Vagina (tissue), 2 donors: ENCODE data around the gene DHRS11. TPM values are rescaled to one million over a fixed set of nuclear protein-coding genes. Genes with fewer than 3 reads are reported as not detected.

Experiments used
- DNase-seq, 2 donors: peaks; one replicate each; pipeline ENCODE4 v3.0.0-alpha.2; 2017; ENCODE audit errors: extremely low spot score in 2 of 2
- H3K27ac ChIP-seq: fragments of 200-600 bp; sonication (generic); one replicate; pipeline ENCODE4 v1.5.1; 2019
- H3K27me3 ChIP-seq: fragments of 200-600 bp; sonication (generic); one replicate; pipeline ENCODE4 v1.5.1; 2019
- H3K36me3 ChIP-seq, 2 donors: fragments of 200-600 bp; sonication (generic); one replicate each; pipeline ENCODE4 v1.5.1; 2017 to 2019
- H3K4me1 ChIP-seq: fragments of 200-600 bp; sonication (generic); one replicate; pipeline ENCODE4 v1.5.1; 2019
- H3K4me3 ChIP-seq, 2 donors: fragments of 200-600 bp; sonication (generic); 1 replicate in 1 of 2; 2 replicates in 1 of 2; pipeline ENCODE4 v1.5.1; 2016 to 2019
- H3K9me3 ChIP-seq: fragments of 200-600 bp; sonication (generic); one replicate; pipeline ENCODE4 v1.5.1; 2019
- POLR2A ChIP-seq, 2 donors: fragments of 450-650 bp; IDR thresholded peaks; one replicate each; pipeline ENCODE4 v1.6.1; 2017; ENCODE audit warnings: antibody characterized with exemption in 2 of 2, mild to moderate bottlenecking in 2 of 2, moderate library complexity in 2 of 2
- POLR2AphosphoS5 ChIP-seq, 2 donors: sonication (generic); formaldehyde crosslinking; IDR thresholded peaks; one replicate each; pipeline ENCODE4 v1.9.0; 2017; ENCODE audit warnings: antibody characterized with exemption in 2 of 2, mild to moderate bottlenecking in 2 of 2, low read depth in 1 of 2; ENCODE audit not compliant: insufficient read depth in 1 of 2
- intact Hi-C: fragments of 100-400 bp; cut with DNase I; formaldehyde crosslinking; loops from one replicate; pipeline ENCODE4 v1.15.1; 2023
- total RNA-seq: library from RNA; depleted of rRNA; stranded (reverse); fragments of >200 nt; gene quantifications from one replicate; pipeline ENCODE4 v1.2.3, GENCODE V29; 2016
- TF ChIP-seq, protein P1 (sequence below), 3 experiments: fragments of 450-650 bp in 2 of 3; fragments of 200-600 bp in 1 of 3; sonication (generic) in 1 of 3; IDR thresholded peaks; one replicate each; pipeline ENCODE4 v1.5.1; 2017 to 2019; ENCODE audit warnings: antibody characterized with exemption in 3 of 3, mild to moderate bottlenecking in 2 of 3, moderate library complexity in 2 of 3

Gene DHRS11
- total RNA-seq, 1 donor from 2014 or later, result 12.0 TPM

GRCh38 chr17:36612323-36612722 lies 20.6 kb downstream of the DHRS11 start:
- DNase-seq, result no peak
- Histone ChIP-seq H3K27me3 (no peaks in the 10 kb centered on the region), H3K4me3 (no peak overlapping the region), H3K9me3 (no peaks in the 10 kb centered on the region), H3K27ac (no peak overlapping the region), H3K36me3 (no peaks in the 10 kb centered on the region), H3K4me1 (peaks cover 8% of the 10 kb centered on the region)
- intact Hi-C loops, result no loop called here
- TF ChIP-seq, protein P1, sequence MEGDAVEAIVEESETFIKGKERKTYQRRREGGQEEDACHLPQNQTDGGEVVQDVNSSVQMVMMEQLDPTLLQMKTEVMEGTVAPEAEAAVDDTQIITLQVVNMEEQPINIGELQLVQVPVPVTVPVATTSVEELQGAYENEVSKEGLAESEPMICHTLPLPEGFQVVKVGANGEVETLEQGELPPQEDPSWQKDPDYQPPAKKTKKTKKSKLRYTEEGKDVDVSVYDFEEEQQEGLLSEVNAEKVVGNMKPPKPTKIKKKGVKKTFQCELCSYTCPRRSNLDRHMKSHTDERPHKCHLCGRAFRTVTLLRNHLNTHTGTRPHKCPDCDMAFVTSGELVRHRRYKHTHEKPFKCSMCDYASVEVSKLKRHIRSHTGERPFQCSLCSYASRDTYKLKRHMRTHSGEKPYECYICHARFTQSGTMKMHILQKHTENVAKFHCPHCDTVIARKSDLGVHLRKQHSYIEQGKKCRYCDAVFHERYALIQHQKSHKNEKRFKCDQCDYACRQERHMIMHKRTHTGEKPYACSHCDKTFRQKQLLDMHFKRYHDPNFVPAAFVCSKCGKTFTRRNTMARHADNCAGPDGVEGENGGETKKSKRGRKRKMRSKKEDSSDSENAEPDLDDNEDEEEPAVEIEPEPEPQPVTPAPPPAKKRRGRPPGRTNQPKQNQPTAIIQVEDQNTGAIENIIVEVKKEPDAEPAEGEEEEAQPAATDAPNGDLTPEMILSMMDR (IDR thresholded peaks at IDR 0.05), result no peak

DNA sequence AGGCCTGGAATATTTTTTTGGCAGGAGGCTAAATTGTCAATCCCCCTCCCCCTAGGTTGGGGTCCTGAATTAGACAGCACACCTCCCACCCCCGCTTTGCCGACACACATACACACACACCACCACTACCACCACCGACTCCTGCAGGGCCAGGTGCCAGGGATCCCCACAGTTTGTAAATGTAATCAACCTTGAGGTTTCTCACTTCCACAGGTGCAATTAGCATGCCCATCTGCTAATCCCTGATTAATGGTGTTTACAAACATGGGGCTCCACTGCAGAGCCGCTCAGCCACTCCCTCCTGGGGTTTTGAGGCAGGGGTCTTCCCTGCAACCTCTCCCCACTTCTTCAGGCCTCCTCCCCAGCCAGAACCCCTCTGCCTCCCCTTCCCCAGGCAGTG lies 21.5 kb downstream of the DHRS11 start:
- no peak for DNase-seq
- intact Hi-C loops, result no loop called here
- H3K27me3 ChIP-seq, result no peaks in the 10 kb centered on the region

GRCh38 chr17:36614081-36614480 lies 22.4 kb downstream of the DHRS11 start:
- H3K36me3 ChIP-seq, result no peaks in the 10 kb centered on the region

More for the DNA sequence above, 21.5 kb downstream of the DHRS11 start:
- Histone ChIP-seq H3K4me3 (no peak overlapping the region), H3K36me3 (no peaks in the 10 kb centered on the region), H3K9me3 (no peaks in the 10 kb centered on the region), H3K4me1 (peaks cover 8% of the 10 kb centered on the region), H3K27ac (no peak overlapping the region)
- TF ChIP-seq POLR2A (IDR thresholded peaks at IDR 0.05), result no peak
- TF ChIP-seq, protein P1 (IDR thresholded peaks at IDR 0.05), result no peak
- no peak for TF ChIP-seq POLR2AphosphoS5 (IDR thresholded peaks at IDR 0.05; ENCODE audit: insufficient read depth in 1 of 2, low read depth in 1 of 2)

DNA sequence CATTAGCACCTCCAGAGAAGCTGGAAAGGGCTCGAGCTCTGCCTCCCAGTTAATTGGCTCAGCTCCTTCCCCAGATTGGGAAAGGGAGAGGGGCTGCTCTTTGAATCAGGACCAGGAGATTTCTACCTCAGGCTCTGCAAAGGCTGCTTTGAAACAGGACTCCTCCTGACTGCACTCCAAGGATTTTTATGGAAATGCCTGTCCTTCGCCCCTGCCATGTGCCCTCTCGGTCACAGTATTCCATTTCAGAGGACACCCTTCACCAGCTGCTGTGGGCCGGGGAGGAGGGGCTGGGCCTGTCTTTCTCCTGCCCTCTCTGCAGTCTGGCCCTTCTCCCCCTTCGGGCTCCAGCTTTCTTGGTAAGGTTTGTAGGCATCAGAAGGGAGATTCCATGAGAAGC lies 23.3 kb downstream of the DHRS11 start:
- TF ChIP-seq POLR2A (IDR thresholded peaks at IDR 0.05) (no peak), POLR2AphosphoS5 (IDR thresholded peaks at IDR 0.05; ENCODE audit: insufficient read depth in 1 of 2, low read depth in 1 of 2) (no peak)
- TF ChIP-seq, protein P1 (IDR thresholded peaks at IDR 0.05), result no peak
- no peak for DNase-seq
- intact Hi-C loops, result no loop called here
- Histone ChIP-seq H3K36me3 (no peaks in the 10 kb centered on the region), H3K27me3 (no peaks in the 10 kb centered on the region), H3K9me3 (no peaks in the 10 kb centered on the region), H3K4me1 (no peaks in the 10 kb centered on the region), H3K27ac (no peak overlapping the region), H3K4me3 (no peak overlapping the region)

More at GRCh38 chr17:36614081-36614480, 22.4 kb downstream of the DHRS11 start:
- no peak for DNase-seq
- Histone ChIP-seq H3K27me3 (no peaks in the 10 kb centered on the region), H3K4me3 (no peak overlapping the region), H3K4me1 (peaks cover 2% of the 10 kb centered on the region), H3K9me3 (no peaks in the 10 kb centered on the region), H3K27ac (no peak overlapping the region)
- no peak for TF ChIP-seq POLR2A (IDR thresholded peaks at IDR 0.05)
- TF ChIP-seq, protein P1 (IDR thresholded peaks at IDR 0.05), result no peak
- no peak for TF ChIP-seq POLR2AphosphoS5 (IDR thresholded peaks at IDR 0.05; ENCODE audit: insufficient read depth in 1 of 2, low read depth in 1 of 2)
- intact Hi-C loops, result no loop called here

GRCh38 chr17:36616061-36617029 lies 24.7 kb downstream of the DHRS11 start:
- intact Hi-C loops, result no loop called here

More at GRCh38 chr17:36616061-36617029, 24.7 kb downstream of the DHRS11 start:
- H3K27me3 ChIP-seq, result no peaks in the 10 kb centered on the region
- no peaks in the 10 kb centered on the region for H3K36me3 ChIP-seq
- H3K4me3 ChIP-seq, result no peak overlapping the region
- no peaks in the 10 kb centered on the region for H3K9me3 ChIP-seq
- no peak overlapping the region for H3K27ac ChIP-seq
- no peak for DNase-seq
- TF ChIP-seq, protein P1 (IDR thresholded peaks at IDR 0.05), result no peak
- TF ChIP-seq POLR2AphosphoS5 (IDR thresholded peaks at IDR 0.05; ENCODE audit: insufficient read depth in 1 of 2, low read depth in 1 of 2) (no peak), POLR2A (IDR thresholded peaks at IDR 0.05) (no peak)
- H3K4me1 ChIP-seq, result no peaks in the 10 kb centered on the region
